NCI-H82 (cell line): ENCODE data around the gene KANK3.
"Not testable (repeated sequence)": the region's sequence is repeated elsewhere in the genome, so short reads cannot be mapped to it uniquely, and the experiment has no call there.

Experiments used
- DNase-seq: peaks from one replicate; lab custom pipeline; 2025; lab: John Stamatoyannopoulos, UW

Gene KANK3

GRCh38 chr19:8370176-8371010 is 27.3 kb upstream of the KANK3 start:
- DNase-seq: no peak

DNA sequence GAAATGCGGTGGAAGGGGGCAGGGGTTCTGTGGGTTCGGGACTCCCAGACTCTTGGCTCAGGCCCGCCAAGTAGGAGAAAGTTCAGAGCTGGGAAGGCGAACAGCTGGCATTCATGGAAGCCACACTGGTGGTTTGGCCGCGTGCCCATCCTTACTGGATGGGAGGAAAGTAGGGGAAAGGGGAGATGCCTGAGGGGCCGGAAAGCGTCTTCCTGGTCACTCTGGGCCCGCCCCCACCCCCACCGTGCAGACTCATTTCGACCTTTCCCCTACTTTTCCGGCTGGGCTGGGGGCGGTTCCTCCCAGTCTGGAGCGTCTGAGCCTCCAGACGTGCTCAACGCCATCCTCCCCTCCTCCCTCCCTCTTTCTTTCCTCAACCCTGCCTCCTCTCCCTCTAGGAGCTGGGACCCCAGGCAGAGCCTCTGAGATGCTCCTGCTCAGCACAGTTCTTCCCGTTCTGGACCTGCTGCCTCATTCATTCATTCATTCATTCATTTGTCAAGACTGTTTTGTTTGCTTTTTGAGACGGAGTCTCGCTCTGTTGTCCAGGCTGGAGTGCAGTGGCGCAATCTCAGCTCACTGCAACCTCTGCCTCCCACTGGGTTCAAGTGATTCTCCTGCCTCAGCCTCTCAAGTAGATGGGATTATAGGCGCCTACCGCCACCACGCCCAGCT is 24.4 kb upstream of the KANK3 start:
- DNase-seq: peak; percentile 61

GRCh38 chr19:8366961-8367326 is 23.9 kb upstream of the KANK3 start:
- DNase-seq: no peak

- DNase-seq: no peak
Observed at GRCh38 chr19:8366121-8366581, 23.1 kb upstream of the KANK3 start.

- DNase-seq: no peak
Observed at GRCh38 chr19:8363803-8364771, 21.0 kb upstream of the KANK3 start, which contains the start of gene ANGPTL4. Gene ANGPTL4, plus strand, starts transcription at chr19:8364155. Its CDS starts 167 bp downstream, at chr19:8364322.

DNA sequence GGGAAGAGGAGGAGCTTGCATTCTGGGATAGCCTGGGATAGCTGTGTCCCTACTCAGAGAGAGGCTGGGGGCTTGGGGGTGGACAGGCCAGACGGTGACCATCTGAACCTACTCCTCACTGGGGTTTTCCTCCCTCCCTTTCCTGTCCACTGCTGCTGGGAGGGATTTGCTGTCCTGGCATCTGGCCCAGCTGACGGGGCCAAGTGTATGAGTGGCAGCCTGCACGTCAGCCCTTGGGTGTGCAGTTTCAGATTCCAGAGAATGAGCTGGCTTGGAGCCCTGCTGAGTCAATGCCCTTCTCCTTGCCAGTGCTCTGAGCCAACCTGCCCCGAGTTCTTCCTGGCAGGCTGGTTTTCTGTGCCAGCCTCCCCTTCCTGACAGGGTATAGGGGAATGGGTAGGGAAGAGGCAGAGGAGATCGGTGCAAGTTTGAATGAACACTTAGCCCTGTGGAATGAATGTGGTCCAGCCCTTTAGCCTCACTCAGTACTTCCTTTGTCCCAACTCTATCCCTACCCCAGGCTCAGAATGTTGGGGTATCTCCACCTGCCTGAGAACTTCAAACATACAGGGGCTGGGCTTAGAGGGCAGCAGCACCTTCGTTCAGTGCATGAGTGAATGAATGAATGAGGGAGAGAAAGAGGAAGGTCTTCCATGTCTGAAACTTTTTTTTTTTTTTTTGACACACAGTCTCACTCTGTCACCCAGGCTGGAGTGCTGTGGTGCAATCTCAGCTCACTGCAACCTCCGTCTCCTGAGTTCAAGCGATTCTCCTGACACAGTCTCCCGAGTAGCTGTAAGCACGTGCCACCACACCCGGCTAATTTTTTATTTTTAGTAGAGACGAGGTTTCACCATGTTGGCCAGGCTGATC is 19.1 kb upstream of the KANK3 start:
- no peak for DNase-seq

DNA sequence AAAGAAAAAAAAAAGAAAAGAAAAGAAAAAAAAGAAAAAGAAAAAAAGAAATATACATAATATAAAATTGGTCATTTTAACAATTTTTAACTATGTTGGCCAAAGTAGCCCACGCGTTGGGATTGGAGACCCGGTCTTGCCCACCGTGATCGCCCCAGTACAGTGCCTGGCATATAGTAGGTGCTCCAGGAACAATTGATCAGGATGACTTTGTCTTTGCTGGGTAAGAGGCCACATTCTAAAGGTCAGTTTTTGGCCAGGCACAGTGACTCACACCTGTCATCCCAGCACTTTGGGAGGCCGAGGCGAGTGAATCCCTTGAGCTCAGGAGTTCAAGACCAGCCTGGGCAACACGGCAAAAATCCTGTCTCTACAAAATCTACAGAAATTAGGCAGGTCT is 17.1 kb upstream of the KANK3 start:
- DNase-seq: no peak

DNA sequence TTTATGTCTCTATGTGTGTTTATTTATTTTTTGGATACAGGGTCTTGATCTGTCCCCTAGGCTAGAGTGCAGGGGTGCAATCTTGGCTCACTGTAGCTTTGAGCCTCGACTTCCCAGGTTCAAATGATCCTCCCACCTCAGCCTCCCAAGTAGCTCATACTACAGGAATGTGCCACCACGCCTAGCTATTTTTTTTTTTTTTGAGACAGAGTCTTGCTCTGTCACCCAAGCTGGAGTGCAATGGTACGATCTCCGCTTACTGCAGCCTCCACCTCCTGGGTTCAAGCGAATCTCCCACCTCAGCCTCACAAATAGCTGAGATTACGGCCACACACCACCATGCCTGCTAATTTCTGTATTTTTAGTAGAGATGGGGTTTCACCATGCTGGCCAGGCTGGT is 15.9 kb upstream of the KANK3 start:
- DNase-seq: no peak

- no peak for DNase-seq
Observed at GRCh38 chr19:8357007-8357521, 14.0 kb upstream of the KANK3 start.

- no peak for DNase-seq
Observed at GRCh38 chr19:8355631-8356402, 12.8 kb upstream of the KANK3 start.

GRCh38 chr19:8352845-8353244 is 9.8 kb upstream of the KANK3 start:
- not testable (repeated sequence) for DNase-seq

DNA sequence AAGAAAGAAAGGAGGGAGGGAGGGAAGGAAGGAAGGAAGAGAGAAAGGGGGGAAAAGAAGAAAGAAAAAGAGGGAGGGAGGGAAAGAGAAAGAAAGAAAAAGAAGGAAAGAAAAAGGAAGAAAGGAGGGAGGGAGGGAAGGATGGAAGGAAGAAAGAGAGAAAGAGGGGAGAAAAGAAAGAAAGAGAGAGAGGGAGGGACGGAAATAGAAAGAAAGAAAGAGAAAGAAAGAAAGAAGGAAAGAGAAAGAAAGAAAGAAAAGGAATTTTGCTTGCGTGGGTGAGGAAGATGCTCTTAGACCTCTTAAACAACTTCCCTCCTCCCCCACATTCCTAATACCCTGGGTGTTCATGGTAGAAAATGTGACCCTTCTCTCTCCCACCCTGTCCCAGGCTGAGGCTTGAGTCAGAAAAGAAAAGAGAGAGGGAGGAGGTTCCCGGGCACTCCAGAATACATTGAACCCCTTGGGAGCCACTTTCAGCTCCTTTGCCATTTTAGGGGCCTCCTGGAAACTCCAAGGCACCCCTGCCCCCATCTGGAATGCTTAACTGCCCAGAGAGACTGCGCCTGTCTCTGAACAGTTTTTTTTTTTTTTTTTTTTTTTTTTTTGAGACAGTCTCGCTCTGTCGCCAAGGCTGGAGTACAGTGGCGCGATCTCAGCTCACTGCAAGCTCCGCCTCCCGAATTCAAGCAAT is 9.2 kb upstream of the KANK3 start:
- DNase-seq: no peak

GRCh38 chr19:8349629-8350372 is 6.7 kb upstream of the KANK3 start:
- not testable (repeated sequence) for DNase-seq

- no peak for DNase-seq
Observed at GRCh38 chr19:8343483-8343844, 402 bp upstream of the KANK3 start.

DNA sequence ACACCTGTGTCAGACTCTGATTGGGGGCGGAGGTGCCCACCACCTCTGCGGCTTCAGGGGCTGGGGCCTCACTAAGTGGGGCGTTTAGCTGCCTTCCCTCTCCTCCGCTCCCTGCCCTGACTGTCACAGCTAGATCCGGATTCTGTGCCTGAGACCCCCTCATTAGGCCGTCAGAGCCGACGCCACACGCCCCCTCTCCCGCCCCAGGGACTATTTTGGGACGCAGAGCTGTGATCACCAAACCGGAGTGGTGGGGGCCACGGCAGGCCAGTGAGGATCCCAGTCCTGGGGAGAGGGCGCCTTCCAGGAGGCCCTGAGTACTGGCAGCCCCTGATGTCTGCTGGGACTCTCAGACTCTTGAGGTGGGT is 762 bp downstream of the KANK3 start:
- no peak for DNase-seq

DNA sequence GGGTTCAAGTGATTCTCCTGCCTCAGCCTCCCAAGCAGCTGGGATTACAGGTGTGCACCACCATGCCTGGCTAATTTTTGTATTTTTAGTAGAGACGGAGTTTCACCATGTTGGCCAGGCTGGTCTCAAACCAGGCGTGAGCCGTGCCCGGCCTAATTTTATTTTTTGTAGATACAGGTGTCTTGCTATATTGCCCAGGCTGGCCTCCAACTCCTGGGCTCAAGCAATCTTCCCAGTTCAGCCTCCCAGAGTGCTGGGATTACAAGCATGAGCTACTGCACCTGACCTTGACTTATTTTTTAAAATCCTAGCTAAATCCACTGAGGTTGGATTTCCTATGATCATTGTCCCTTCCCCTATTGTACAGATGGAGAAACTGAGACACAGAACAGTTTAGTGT is 1.6 kb downstream of the KANK3 start:
- DNase-seq: not testable (repeated sequence)

DNA sequence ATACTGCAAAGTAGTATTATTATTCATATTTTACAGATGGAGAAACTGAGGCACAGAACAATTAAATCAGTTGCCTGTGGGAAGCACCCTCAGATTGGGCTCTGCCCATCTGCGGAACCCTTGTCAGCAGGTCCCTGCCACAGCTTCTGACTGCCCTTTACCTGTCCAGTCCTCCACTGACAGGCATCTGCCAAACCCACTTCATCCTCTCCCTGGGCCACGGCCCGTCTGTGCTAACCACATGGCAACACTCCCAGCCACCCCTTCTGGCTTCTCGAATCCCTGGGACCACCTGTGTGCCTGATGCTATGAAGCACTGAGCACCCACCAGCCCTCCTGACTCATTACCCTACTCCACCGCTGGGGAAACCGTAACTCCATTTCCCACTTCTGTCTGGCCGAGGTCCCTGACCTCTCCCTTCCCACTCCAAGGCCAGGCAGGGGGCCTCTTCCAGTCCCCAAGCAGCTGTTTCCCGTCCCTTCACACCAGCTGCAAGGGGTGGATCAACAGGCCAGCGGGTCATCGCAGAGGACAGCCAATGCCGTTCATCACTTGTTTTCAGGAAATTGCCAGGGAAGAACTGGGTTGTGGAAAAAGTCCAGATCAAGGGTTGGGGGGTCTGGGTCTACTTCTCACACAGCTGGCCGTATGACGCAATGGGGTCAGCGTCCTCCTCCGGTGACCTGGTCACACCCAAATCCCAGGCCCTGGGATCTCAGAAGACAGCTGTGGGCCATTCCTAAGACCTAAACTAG is 2.5 kb downstream of the KANK3 start:
- DNase-seq: peak; percentile 40

DNA sequence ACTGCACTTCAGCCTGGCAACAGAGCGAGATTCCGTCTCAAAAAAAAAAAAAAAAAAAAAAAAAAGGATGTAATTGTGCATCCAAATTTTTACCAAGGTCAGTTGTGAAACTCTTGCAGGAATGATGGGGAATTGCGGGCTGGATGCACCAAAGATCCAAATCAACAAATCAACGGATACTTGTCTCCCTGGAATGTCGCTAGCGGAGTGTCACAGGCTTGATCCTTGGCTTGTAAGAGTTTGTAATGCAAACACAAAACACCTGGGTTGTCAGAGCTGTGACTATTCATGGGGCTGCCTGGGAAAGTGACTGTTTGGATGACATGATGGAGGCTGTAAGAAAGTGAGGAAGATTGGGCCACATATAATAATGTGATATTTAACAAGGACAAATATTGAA is 4.2 kb downstream of the KANK3 start:
- DNase-seq: no peak
